K562 (cell line): ENCODE results near the gene PLAGL1. TPM values are rescaled to one million over a fixed set of nuclear protein-coding genes. Genes with fewer than 3 reads are reported as not detected.

Experiments used
- ATAC-seq: fragments of 200-7000 bp; cut with Tn5 transposase; 3 replicates; pipeline ENCODE4 v1.9.1; 2020; ENCODE audit warnings: moderate library complexity
- BruUV-seq: library from RNA; stranded (reverse); fragments of 400-500 nt; replicated peaks from 2 replicates; lab custom pipeline; 2021; lab: Mats Ljungman, UMichigan
- CTCF ChIA-PET: fragments of 300-600 bp; formaldehyde crosslinking; extraction: SDS; loops from one replicate; lab custom pipeline; 2021; ENCODE audit warnings: low intra/inter-chr PET ratio; lab: Yijun Ruan, JAX
- POLR2A ChIA-PET: fragments of 300-600, 350-650 bp; sonication (Branson Sonifier 250); formaldehyde crosslinking; extraction: SDS; loops from one replicate; lab custom pipeline; 2021; ENCODE audit warnings: antibody characterized with exemption, inconsistent platforms; lab: Yijun Ruan, JAX
- DNase-seq, 4 experiments: peaks; one replicate each; pipeline versions ENCODE4 v3.0.0 to v3.0.0-alpha.2; 2011 to 2018; ENCODE audit warnings: low spot score in 3 of 4, mixed read lengths in 3 of 4; ENCODE audit errors: extremely low read depth in 1 of 4
- FAIRE-seq: peaks from 2 replicates; lab custom pipeline; 2011; peaks lifted over from hg19 to GRCh38; lab: Jason Lieb, UNC
- H2AFZ ChIP-seq: 2 replicates; pipeline ENCODE4 v1.6.0; 2011; ENCODE audit warnings: low read depth, low read length, control low read depth, inconsistent platforms
- H3K27ac ChIP-seq: fragments of 200-600 bp; 3 replicates; pipeline ENCODE4 v1.8.0; 2011; ENCODE audit warnings: low read depth, mild to moderate bottlenecking, control low read depth, inconsistent platforms, low read length, moderate library complexity, mixed read lengths; ENCODE audit errors: extremely low read depth
- H3K27me3 ChIP-seq, 2 experiments: fragments of 300-600 bp in 1 of 2; 2 replicates in 1 of 2; 3 replicates in 1 of 2; pipeline versions ENCODE4 v1.6.0 to v1.8.0; 2011; ENCODE audit warnings: inconsistent platforms in 2 of 2, low read length in 2 of 2, mild to moderate bottlenecking in 1 of 2, mixed read lengths in 1 of 2, moderate library complexity in 1 of 2; ENCODE audit not compliant: control insufficient read depth in 2 of 2, insufficient read depth in 2 of 2
- H3K36me3 ChIP-seq: fragments of 300-600 bp; 3 replicates; pipeline ENCODE4 v1.8.0; 2011; ENCODE audit warnings: mild to moderate bottlenecking, low read length, inconsistent platforms; ENCODE audit not compliant: control insufficient read depth, insufficient read depth
- H3K4me1 ChIP-seq, 2 experiments: fragments of 200-600 bp in 1 of 2; replicated peaks in 1 of 2; 2 replicates in 1 of 2; 3 replicates in 1 of 2; pipeline versions ENCODE4 v1.5.1 to v1.8.0; 2011; ENCODE audit warnings: inconsistent platforms in 2 of 2, low read length in 2 of 2, mild to moderate bottlenecking in 1 of 2, mixed read lengths in 1 of 2, moderate library complexity in 1 of 2; ENCODE audit not compliant: control insufficient read depth in 2 of 2, insufficient read depth in 2 of 2
- H3K4me2 ChIP-seq: 2 replicates; pipeline ENCODE4 v1.6.1; 2011; ENCODE audit warnings: low read length, control low read depth, inconsistent platforms, mixed read lengths; ENCODE audit not compliant: insufficient read depth
- H3K4me3 ChIP-seq: fragments of 200-600 bp; sonication (generic), shearing (Covaris generic); 2 replicates; pipeline ENCODE4 v1.5.1; 2016; ENCODE audit warnings: control low read depth, inconsistent platforms
- H3K79me2 ChIP-seq: fragments of 200-600 bp; 3 replicates; pipeline ENCODE4 v1.8.0; 2011; ENCODE audit warnings: low read length, inconsistent platforms; ENCODE audit not compliant: control insufficient read depth, insufficient read depth
- H3K9ac ChIP-seq, 2 experiments: 2 replicates each; pipeline versions ENCODE4 v1.6.0 to v1.6.1; 2011; ENCODE audit warnings: low read depth in 2 of 2, low read length in 2 of 2, control low read depth in 1 of 2, inconsistent platforms in 1 of 2, mild to moderate bottlenecking in 1 of 2, mixed read lengths in 1 of 2; ENCODE audit not compliant: insufficient read depth in 1 of 2
- H3K9me1 ChIP-seq: one replicate; pipeline ENCODE4 v1.6.0; 2011; ENCODE audit warnings: inconsistent platforms, mild to moderate bottlenecking, low read length, moderate library complexity; ENCODE audit not compliant: control insufficient read depth, insufficient read depth
- H3K9me3 ChIP-seq: replicated peaks from 2 replicates; pipeline ENCODE4 v1.5.1; 2011; ENCODE audit warnings: low read depth, low read length, inconsistent platforms; ENCODE audit not compliant: control insufficient read depth, insufficient read depth
- H4K20me1 ChIP-seq: replicated peaks from 2 replicates; pipeline ENCODE4 v1.6.1; 2011; ENCODE audit warnings: low read length, inconsistent platforms, mixed read lengths; ENCODE audit not compliant: control insufficient read depth, insufficient read depth
- BCOR ChIP-seq: fragments of 450-650 bp; IDR thresholded peaks from 2 replicates; pipeline ENCODE4 v1.6.1; 2016
- BDP1 ChIP-seq: IDR thresholded peaks from 3 replicates; pipeline ENCODE4 v1.6.1; 2011; ENCODE audit not compliant: insufficient read length, insufficient read depth
- CEBPB ChIP-seq: fragments of 450-650 bp; IDR thresholded peaks from 2 replicates; pipeline ENCODE4 v1.6.1; 2016; ENCODE audit warnings: missing genetic modification characterization, missing compliant biosample characterization
- COPS2 ChIP-seq: fragments of 450-650 bp; conservative IDR thresholded peaks from 2 replicates; pipeline ENCODE4 v1.6.1; 2016; ENCODE audit warnings: mild to moderate bottlenecking, moderate library complexity
- ETV5 ChIP-seq: sonication (generic); formaldehyde crosslinking; IDR thresholded peaks from 2 replicates; pipeline ENCODE4 v1.4.0; 2020; ENCODE audit warnings: low read depth, mild to moderate bottlenecking, missing genetic modification reagents
- FOXA3 ChIP-seq, 2 experiments: fragments of 450-650 bp in 1 of 2; sonication (generic) in 1 of 2; formaldehyde crosslinking; IDR thresholded peaks in 1 of 2; conservative IDR thresholded peaks in 1 of 2; 2 replicates each; pipeline versions ENCODE4 v1.4.0 to v1.8.0; 2020 to 2022; ENCODE audit warnings: mild to moderate bottlenecking in 2 of 2, missing genetic modification reagents in 1 of 2
- NCOA4 ChIP-seq: fragments of 450-650 bp; IDR thresholded peaks from 2 replicates; pipeline ENCODE4 v1.6.1; 2018; ENCODE audit warnings: mild to moderate bottlenecking; ENCODE audit not compliant: partially characterized antibody
- NRF1 ChIP-seq, 2 experiments: fragments of 450-650 bp; IDR thresholded peaks in 1 of 2; conservative IDR thresholded peaks in 1 of 2; 2 replicates each; pipeline ENCODE4 v1.6.1; 2014; ENCODE audit warnings: mild to moderate bottlenecking in 2 of 2
- SMARCE1 ChIP-seq: fragments of 450-650 bp; IDR thresholded peaks from 2 replicates; pipeline ENCODE4 v1.7.1; 2016; ENCODE audit warnings: mild to moderate bottlenecking
- SPI1 ChIP-seq: IDR thresholded peaks from 2 replicates; pipeline ENCODE4 v1.6.1; 2011; ENCODE audit warnings: low read depth, low read length, control low read depth, borderline replicate concordance
- TGIF2 ChIP-seq: sonication (generic); formaldehyde crosslinking; IDR thresholded peaks from 2 replicates; pipeline ENCODE4 v1.8.1; 2022; ENCODE audit warnings: mild to moderate bottlenecking, missing genetic modification reagents, moderate library complexity
- ZBTB7A ChIP-seq: IDR thresholded peaks from 2 replicates; pipeline ENCODE4 v1.6.1; 2011; ENCODE audit warnings: low read depth, mild to moderate bottlenecking, low read length, moderate library complexity, borderline replicate concordance; ENCODE audit not compliant: control insufficient read depth
- ZNF586 ChIP-seq: fragments of 450-650 bp; formaldehyde crosslinking; conservative IDR thresholded peaks from 2 replicates; pipeline ENCODE4 v1.4.0; 2020; ENCODE audit warnings: mild to moderate bottlenecking, moderate library complexity
- WGBS: fragments of 100-300 bp; shearing (Covaris generic); methylation state at CpG from one replicate; pipeline ENCODE4 v1.1.6; 2016; ENCODE audit warnings: low coverage, mixed read lengths; ENCODE audit not compliant: insufficient coverage; ENCODE audit errors: missing lambda C conversion rate; 5-methylcytosine and 5-hydroxymethylcytosine counted together
- in situ Hi-C: fragments of 300-500 bp; cut with MboI; formaldehyde crosslinking; loops from 4 replicates; pipeline ENCODE4 v1.15.0; 2018; ENCODE audit warnings: inconsistent platforms, mixed read lengths
- intact Hi-C: fragments of 100-400 bp; cut with micrococcal nuclease; formaldehyde crosslinking; loops from 2 replicates; pipeline ENCODE4 v1.14.2; 2022
- polyA plus RNA-seq, 8 experiments: library from polyadenylated mRNA; depleted of rRNA in 4 of 8; stranded (reverse) in 5 of 8; unstranded in 3 of 8; fragments of >200 nt; fragmentation: Nextera tagmentation in 2 of 8; fragmentation: Illumina TruSeq in 1 of 8; extraction: Ambion mirVana in 2 of 8; extraction: Trizol in 1 of 8; gene quantifications; 2 replicates each; pipeline versions ENCODE4 v1.2.1 to v1.2.3, GENCODE V29; 2011 to 2014; ENCODE audit warnings: inconsistent platforms in 1 of 8, missing spikeins in 1 of 8
- total RNA-seq, 7 experiments: library from RNA; depleted of rRNA in 6 of 7; stranded (reverse); fragments of >200 nt in 6 of 7; fragmentation: Illumina TruSeq in 2 of 7; extraction: Trizol in 2 of 7; gene quantifications; 2 replicates each; pipeline versions ENCODE4 v1.2.1 to v1.2.3, GENCODE V29; 2011 to 2021; ENCODE audit warnings: low replicate concordance in 1 of 7

PLAGL1 gene
- total and polyA plus RNA-seq, 9 of the 15 experiments (the other 6 are each of a cell fraction or from before 2014, with no cell fraction given), result 4.9 to 29.6 (median 13.2) TPM

DNA sequence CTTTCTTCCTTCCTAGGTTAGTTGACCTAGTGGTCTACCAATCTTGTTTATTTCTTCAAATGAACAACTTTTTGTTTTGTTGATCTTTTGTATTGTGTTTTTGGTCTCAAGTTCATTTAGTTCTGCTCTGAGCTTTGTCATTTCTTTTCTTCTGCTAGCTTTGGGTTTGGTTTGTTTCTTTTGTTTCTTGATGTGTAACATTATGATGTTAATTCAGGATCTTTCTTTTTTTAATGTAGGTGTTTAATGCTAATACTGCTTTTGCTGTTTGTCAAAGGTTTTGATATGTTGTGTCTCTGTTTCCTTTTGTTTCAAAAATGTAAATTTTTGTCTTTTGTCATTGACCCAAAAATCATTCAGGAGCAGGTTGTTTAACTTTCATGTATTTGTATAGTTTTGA is 78.1 kb downstream of the PLAGL1 start (continued):
- TF ChIP-seq TGIF2 (CRISPR knock-in tag) (no peak), NCOA4 (no peak), ZNF586 (no peak), NRF1 (conservative IDR thresholded peaks at IDR 0.05 in 1 of 2, IDR thresholded peaks at IDR 0.05 in 1 of 2) (no peak), CEBPB (no peak), COPS2 (no peak), ZBTB7A (no peak), ETV5 (CRISPR knock-in tag) (no peak)

GRCh38 chr6:143928853-143929252 is 79.2 kb downstream of the PLAGL1 start:
- Histone ChIP-seq H3K9ac (no peak overlapping the region), H3K27ac (no peak overlapping the region), H3K9me1 (no peaks in the 10 kb centered on the region), H4K20me1 (no peaks in the 10 kb centered on the region), H3K27me3 (no peaks in the 10 kb centered on the region), H2AFZ (no peak overlapping the region), H3K79me2 (no peaks in the 10 kb centered on the region), H3K4me3 (no peak overlapping the region), H3K9me3 (no peaks in the 10 kb centered on the region), H3K4me1 (no peaks in the 10 kb centered on the region), H3K4me2 (no peak overlapping the region), H3K36me3 (no peaks in the 10 kb centered on the region)
- in situ Hi-C loops (no loop called here), intact Hi-C loops (no loop called here)
- DNase-seq (no peak), ATAC-seq (no peak), FAIRE-seq (no peak)
- ChIA-PET POLR2A (no interaction called here), CTCF (no interaction called here)
- TF ChIP-seq SPI1 (peak; percentile 75), SMARCE1 (peak; percentile 48; the same call in 1 of the 2 replicates), FOXA3 (CRISPR knock-in tag; conservative IDR thresholded peaks at IDR 0.05 in 1 of 2, IDR thresholded peaks at IDR 0.05 in 1 of 2) (peak in 1 of 2 experiments; percentile 63; a peak in 2 of 4 replicates), BCOR (no peak), BDP1 (no peak)
- no TSS peak for BruUV-seq
- WGBS, result 5% methylated on average over 1 of the region's 1 CpG
